Gastroesophageal sphincter (tissue), 3 donors: ENCODE measurements around the gene APP.

ENCODE experiments used
- POLR2A ChIP-seq, 2 donors: fragments of 450-650 bp; IDR thresholded peaks; one replicate each; pipeline ENCODE4 v1.6.1; 2017; ENCODE audit warnings: antibody characterized with exemption in 2 of 2, mild to moderate bottlenecking in 2 of 2, moderate library complexity in 1 of 2
- POLR2AphosphoS5 ChIP-seq: sonication (generic); formaldehyde crosslinking; IDR thresholded peaks from one replicate; pipeline ENCODE4 v1.6.1; 2017; ENCODE audit warnings: antibody characterized with exemption
- TF ChIP-seq, protein P1 (sequence below), 4 experiments: fragments of 200-600 bp in 2 of 4; fragments of 450-650 bp in 2 of 4; sonication (generic) in 1 of 4; IDR thresholded peaks; one replicate each; pipeline ENCODE4 v1.5.1; 2017 to 2019; ENCODE audit warnings: antibody characterized with exemption in 4 of 4, mild to moderate bottlenecking in 2 of 4, moderate library complexity in 2 of 4

DNA sequence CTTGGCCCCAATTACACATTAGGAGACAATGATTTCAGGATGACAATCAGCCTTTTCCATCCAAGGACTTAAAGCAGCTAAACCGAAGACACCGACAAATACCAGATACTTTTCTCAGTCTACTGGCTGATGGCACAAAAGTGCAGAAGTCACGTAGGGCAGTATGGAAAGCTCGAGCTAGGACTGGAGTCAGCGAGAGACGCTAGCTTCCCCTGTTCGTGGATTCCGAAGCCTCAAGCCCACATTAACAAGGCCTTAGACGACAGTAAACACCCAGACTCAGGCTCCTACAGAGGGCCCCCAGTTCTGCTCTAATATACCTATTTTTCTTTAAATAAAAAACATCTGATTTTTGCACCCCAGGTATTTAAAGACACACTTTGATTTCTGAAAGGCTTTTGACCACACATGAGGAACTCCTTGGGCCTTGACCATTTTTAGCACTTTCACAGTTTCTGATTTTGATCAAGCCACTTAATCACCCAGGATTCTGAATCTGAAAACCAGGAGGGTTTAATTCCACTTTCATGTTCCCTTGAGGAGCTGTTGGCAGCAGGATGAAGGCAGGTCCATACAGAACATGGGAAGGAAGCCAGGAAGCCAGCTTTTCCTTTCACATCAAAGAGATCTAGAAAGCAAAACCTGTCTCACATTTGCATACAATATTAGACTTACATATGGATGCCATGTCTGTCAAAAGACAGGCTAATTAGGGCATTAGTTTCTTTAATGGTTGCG is 231.7 kb downstream of the APP start:
- TF ChIP-seq POLR2AphosphoS5 (no peak), POLR2A (IDR thresholded peaks at IDR 0.05) (no peak)
- TF ChIP-seq, protein P1, sequence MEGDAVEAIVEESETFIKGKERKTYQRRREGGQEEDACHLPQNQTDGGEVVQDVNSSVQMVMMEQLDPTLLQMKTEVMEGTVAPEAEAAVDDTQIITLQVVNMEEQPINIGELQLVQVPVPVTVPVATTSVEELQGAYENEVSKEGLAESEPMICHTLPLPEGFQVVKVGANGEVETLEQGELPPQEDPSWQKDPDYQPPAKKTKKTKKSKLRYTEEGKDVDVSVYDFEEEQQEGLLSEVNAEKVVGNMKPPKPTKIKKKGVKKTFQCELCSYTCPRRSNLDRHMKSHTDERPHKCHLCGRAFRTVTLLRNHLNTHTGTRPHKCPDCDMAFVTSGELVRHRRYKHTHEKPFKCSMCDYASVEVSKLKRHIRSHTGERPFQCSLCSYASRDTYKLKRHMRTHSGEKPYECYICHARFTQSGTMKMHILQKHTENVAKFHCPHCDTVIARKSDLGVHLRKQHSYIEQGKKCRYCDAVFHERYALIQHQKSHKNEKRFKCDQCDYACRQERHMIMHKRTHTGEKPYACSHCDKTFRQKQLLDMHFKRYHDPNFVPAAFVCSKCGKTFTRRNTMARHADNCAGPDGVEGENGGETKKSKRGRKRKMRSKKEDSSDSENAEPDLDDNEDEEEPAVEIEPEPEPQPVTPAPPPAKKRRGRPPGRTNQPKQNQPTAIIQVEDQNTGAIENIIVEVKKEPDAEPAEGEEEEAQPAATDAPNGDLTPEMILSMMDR (IDR thresholded peaks at IDR 0.05) = no peak
